ENCODE results near the gene LSS. TPM values are rescaled to one million over a fixed set of nuclear protein-coding genes. Genes with fewer than 3 reads are reported as not detected.

The LSS gene
- total and polyA plus RNA-seq, 10 of the 15 experiments (the other 5 are each of a cell fraction or from before 2014, with no cell fraction given), result 2.9 to 82.4 (median 27.5) TPM

DNA sequence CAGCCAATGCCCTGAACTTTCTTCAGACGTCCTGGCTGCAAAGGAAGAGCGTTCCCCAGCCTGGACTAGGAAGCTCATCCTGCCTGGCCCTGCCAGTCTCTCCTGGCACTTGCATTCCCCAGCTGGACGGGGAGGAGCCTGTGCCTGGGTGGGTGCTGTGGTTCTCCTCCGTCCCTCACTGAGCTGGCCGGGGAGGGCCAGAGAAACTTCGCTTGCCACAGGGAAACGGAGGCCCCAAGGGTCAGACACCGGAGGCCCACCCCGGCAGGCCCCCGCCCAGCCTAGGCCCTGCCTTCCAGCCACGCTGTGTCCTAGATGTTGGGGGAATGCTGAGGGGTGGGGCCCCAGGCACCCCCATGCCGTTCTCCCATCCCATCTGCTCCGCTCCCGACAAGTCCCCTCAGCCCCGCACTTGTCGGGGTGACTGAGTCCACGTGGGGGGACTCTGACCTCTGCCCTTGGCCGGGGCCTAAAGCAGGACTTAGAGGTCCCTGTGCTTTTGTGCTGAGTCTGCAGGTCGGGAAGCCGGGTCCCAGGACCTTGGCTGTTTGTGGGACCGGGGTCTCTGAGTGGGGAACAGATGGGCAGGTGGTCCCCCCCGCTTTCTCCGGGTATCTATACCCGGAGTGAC, 78.0 kb downstream of the LSS start:
- Histone ChIP-seq H3K9me3 (replicated peaks; ENCODE audit: control insufficient read depth, insufficient read depth, low read length) (no peaks in the 10 kb centered on the region), H3K27ac (ENCODE audit: control insufficient read depth, insufficient read depth) (no peak overlapping the region), H3K4me3 (no peak overlapping the region), H3K4me1 (ENCODE audit: control insufficient read depth, insufficient read depth, low read length) (no peaks in the 10 kb centered on the region), H3K9ac (ENCODE audit: control insufficient read depth, insufficient read depth, low read length) (no peak overlapping the region), H3K36me3 (ENCODE audit: control insufficient read depth in 2 of 2, insufficient read depth in 2 of 2, low read length in 1 of 2) (no peaks in the 10 kb centered on the region), H2AFZ (ENCODE audit: control insufficient read depth, low read depth, low read length) (no peak overlapping the region), H3K4me2 (ENCODE audit: control insufficient read depth, insufficient read depth) (no peak overlapping the region), H3K27me3 (replicated peaks in 1 of 2; ENCODE audit: control insufficient read depth in 2 of 2, insufficient read depth in 2 of 2, low read length in 1 of 2) (no peaks in the 10 kb centered on the region), H3K79me2 (ENCODE audit: control insufficient read depth, insufficient read depth, low read length) (no peaks in the 10 kb centered on the region), H4K20me1 (ENCODE audit: control insufficient read depth, insufficient read depth) (no peaks in the 10 kb centered on the region)
- ChIA-PET CTCF (no interaction called here), SMC1A (ENCODE audit: uncharacterized antibody, unreplicated experiment) (no interaction called here), POLR2A (no interaction called here), RAD21 (ENCODE audit: unreplicated experiment) (no interaction called here)
- no TSS peak for BruUV-seq (replicated peaks)
- ATAC-seq (no peak), DNase-seq (ENCODE audit: low read depth, low spot score) (no peak), FAIRE-seq (no peak)
- in situ Hi-C loops (cut with MboI) (no loop called here), intact Hi-C loops (cut with micrococcal nuclease; ENCODE audit: unreplicated experiment) (no loop called here)
- TF ChIP-seq ZNF274 (IDR thresholded peaks at IDR 0.05; ENCODE audit: insufficient read depth, insufficient read length) (no peak), MTA2 (IDR thresholded peaks at IDR 0.05; ENCODE audit: low read depth) (no peak), RAD51 (IDR thresholded peaks at IDR 0.05) (no peak), MLLT1 (IDR thresholded peaks at IDR 0.05) (no peak), NR2C2 (IDR thresholded peaks at IDR 0.05; ENCODE audit: borderline replicate concordance, control insufficient read depth, insufficient read length, low read depth) (no peak), TCF3 (IDR thresholded peaks at IDR 0.05; ENCODE audit: borderline replicate concordance, insufficient read depth, low read depth, low read length) (no peak), SMAD5 (IDR thresholded peaks at IDR 0.05; ENCODE audit: low read depth) (no peak), POU2F2 (IDR thresholded peaks at IDR 0.05; ENCODE audit: borderline replicate concordance, low read depth, low read length) (no peak), KDM1A (IDR thresholded peaks at IDR 0.05; ENCODE audit: borderline replicate concordance) (no peak), BCL11A (IDR thresholded peaks at IDR 0.05; ENCODE audit: low read depth, low read length) (no peak), STAT1 (conservative IDR thresholded peaks at IDR 0.05) (no peak), HDAC2 (IDR thresholded peaks at IDR 0.05) (no peak), USF1 (IDR thresholded peaks at IDR 0.05; ENCODE audit: borderline replicate concordance, extremely low read length, insufficient read depth, low read depth, low read length) (no peak)
- TF ChIP-seq, protein P1, sequence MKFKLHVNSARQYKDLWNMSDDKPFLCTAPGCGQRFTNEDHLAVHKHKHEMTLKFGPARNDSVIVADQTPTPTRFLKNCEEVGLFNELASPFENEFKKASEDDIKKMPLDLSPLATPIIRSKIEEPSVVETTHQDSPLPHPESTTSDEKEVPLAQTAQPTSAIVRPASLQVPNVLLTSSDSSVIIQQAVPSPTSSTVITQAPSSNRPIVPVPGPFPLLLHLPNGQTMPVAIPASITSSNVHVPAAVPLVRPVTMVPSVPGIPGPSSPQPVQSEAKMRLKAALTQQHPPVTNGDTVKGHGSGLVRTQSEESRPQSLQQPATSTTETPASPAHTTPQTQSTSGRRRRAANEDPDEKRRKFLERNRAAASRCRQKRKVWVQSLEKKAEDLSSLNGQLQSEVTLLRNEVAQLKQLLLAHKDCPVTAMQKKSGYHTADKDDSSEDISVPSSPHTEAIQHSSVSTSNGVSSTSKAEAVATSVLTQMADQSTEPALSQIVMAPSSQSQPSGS (IDR thresholded peaks at IDR 0.05; ENCODE audit: low read length), result no peak
- TF ChIP-seq, protein P2, sequence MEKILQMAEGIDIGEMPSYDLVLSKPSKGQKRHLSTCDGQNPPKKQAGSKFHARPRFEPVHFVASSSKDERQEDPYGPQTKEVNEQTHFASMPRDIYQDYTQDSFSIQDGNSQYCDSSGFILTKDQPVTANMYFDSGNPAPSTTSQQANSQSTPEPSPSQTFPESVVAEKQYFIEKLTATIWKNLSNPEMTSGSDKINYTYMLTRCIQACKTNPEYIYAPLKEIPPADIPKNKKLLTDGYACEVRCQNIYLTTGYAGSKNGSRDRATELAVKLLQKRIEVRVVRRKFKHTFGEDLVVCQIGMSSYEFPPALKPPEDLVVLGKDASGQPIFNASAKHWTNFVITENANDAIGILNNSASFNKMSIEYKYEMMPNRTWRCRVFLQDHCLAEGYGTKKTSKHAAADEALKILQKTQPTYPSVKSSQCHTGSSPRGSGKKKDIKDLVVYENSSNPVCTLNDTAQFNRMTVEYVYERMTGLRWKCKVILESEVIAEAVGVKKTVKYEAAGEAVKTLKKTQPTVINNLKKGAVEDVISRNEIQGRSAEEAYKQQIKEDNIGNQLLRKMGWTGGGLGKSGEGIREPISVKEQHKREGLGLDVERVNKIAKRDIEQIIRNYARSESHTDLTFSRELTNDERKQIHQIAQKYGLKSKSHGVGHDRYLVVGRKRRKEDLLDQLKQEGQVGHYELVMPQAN (conservative IDR thresholded peaks at IDR 0.05), result no peak
- WGBS (ENCODE audit: insufficient coverage, insufficient replicate concordance, low lambda C conversion rate, missing lambda C conversion rate), result 55% methylated on average over 19 of the region's 24 CpGs

Measured in GM12878 (cell line).